ENCODE data around the gene LRRFIP2.

DNA sequence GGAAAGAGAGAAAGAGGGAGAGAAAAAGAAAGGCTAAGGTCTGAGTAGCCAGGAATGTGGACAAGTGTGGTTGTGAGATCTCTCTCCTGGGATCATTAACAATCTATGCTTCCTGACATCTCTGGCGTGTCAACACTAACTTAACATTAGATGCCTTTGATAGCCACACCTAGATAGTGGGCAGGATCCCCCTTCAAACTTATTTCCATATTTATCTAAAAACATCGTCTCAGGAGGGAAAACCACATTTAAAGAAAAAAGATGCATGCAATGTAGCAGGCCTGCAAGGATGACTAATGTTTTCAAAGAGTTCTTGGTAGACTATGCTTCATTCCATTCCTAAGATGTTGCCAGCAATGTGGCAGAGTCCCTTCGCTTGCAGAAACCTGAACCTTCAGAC, 100.2 kb downstream of the LRRFIP2 start:
- TF ChIP-seq CTCF (IDR thresholded peaks at IDR 0.05), result no peak
- TF ChIP-seq ZFX (IDR thresholded peaks at IDR 0.05; ENCODE audit: borderline replicate concordance), result no peak

Measured in 22Rv1 (cell line).